Hindlimb muscle (tissue), 1 donor: Measurements from ENCODE around the gene SLC6A1. TPM values are rescaled to one million over a fixed set of nuclear protein-coding genes. Genes with fewer than 3 reads are reported as not detected.

Experiments used
- DNase-seq: peaks from one replicate; pipeline ENCODE4 v3.0.0-alpha.2; 2013
- polyA plus RNA-seq: library from polyadenylated mRNA; unstranded; fragments of 120-200 nt; gene quantifications from one replicate; pipeline ENCODE4 v1.2.1, GENCODE V29; 2013; ENCODE audit not compliant: insufficient read length

The SLC6A1 gene
- polyA plus RNA-seq, 1 donor, result 2.1 TPM

DNA sequence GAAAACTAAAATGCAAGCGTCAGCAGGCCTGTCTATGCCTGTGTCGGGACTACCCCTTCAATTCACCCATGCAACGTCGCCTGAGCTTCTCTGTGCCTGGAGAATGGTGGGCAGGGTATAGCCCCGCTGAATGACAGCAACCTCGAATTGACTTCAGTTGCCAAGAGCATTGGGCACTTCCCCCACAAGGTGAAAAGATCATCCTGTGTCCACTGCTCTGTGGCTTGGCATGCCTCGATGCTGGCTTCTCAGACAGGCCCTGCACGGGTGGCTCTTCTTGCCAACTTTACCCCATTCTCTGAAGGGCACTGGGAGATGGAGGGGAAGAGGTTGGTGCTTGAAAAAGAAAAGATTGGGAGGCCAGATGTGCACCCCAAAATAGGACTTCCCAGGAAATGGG, 3.3 kb downstream of the SLC6A1 start:
- no peak for DNase-seq

DNA sequence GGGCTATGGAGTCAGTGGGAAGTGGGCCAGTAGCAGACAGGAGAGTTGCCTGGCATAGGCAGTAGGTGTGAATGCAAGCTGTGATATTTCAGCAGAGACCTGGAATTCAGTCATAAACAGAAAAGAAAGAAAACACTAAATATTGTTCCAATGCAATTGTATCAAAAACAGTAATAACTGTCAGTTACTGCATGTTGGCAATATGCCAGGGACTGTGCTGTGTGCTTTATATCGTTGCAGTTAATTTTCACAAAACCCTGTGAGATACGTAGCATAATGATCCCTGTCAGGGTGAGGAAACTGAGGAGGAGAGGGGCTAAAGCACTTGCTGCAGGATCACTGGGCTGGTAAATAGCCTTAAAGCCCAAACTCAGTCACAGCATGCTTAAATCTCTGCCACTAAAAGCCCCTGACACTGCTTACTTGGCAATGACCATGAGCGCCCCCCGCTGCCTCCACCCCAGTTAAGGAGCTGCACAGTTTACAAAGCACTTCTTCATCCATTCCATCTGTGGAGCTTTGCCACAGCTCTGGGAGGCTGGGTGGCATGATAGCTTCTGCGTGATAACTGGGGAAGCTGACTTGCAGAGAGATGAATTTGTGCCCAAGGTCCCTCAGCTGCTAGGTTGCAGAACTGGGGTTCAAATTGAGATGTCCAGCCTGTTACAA, 3.9 kb downstream of the SLC6A1 start:
- no peak for DNase-seq

DNA sequence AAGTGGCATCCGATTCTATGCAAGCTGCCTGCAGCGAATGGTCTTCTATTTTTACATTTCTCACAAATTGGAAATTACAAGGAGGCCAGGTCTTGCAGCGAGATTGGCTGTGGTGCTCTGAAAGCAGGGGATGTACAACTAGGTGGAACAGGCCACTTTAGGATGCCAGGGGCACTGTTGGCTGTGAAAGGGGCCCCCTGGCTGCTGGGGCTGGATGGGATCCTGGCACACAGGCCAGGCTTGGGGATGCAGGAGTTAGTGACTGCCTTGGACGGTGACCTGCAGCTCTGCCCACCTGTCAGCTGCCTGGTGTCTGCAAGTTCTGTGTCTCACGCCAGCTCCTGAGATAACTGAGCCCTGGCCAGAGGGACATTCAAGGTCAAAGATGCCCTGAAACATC, 4.6 kb downstream of the SLC6A1 start:
- no peak for DNase-seq

DNA sequence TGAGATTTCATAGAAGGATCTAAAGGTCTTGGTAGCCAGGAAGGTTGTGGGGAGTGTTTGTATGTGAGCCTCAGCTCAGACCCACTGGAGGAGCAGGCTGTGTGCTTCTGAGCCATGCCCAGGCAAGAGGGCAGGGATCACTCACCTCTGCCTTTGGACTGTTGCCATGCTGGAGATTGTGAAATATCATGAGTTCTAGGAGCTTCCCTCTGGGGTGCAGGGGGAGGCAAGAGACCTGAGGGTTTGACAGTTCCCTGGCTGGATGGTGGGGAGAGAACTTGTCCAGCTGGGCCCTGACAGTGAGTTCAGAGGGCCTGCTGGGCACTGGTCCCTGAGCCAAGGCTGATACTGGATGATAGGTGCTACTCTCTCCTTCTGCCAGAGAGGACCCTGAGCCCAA, 6.0 kb downstream of the SLC6A1 start:
- no peak for DNase-seq

DNA sequence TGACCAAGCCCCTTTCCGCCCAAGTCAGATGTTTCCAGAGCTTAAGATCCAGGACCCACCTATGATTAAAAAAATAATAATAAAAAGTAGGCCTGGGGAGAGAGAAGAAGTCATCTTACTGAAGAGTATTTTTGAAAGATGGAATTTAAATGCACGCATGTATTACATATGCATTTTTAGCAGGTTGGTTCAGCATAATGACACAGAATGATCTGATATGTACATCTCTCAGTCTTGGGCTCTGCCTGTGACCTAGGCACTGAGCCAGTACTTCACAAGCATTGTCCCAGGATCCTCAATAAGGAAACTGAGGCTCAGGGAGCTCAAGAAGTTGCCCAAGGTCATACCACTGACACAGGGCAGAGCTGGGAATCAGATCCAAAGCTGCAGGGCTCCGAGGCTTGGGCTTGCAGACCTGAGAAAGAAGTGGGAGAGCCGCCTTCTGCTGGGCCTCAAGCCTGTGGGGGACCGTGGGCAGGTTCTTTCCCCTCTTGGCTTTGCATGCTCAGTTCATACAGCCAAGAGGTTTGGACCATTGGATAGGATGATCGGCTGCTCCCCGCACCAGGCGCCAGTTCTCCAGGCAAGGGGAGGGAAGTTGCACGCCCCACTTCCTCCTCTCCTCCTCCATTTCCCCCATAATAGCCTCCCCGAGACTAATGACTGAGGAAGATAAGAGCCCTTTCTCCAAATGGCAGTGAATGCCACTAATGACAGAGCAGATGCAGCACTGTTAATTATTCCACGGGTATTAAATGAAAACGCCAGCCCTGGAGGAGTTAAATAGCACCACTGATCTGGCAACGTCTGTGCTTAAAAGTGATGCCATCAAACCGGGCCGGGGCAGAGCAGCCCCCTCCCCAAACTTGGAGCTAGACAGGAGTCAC, 6.9 kb downstream of the SLC6A1 start:
- no peak for DNase-seq

DNA sequence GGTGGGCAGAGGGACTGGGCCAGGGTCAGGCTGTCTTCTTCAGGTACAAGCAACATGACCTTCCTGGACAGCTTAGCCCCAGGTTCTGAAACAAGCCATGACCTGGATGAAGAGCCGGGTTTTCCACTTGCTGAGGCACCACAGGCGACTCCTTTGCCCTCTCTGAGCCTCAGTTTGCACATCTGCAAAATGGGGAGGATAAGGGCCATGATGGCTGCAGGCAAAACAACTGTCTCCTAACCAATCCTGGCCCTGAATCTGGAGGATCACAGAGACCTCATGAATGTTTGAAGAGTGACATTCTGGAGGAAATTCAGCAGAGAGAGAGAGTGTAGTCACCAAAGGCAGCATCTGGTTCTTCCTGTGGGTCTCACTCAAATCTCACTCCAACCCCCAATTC, 8.0 kb downstream of the SLC6A1 start:
- DNase-seq, result no peak

DNA sequence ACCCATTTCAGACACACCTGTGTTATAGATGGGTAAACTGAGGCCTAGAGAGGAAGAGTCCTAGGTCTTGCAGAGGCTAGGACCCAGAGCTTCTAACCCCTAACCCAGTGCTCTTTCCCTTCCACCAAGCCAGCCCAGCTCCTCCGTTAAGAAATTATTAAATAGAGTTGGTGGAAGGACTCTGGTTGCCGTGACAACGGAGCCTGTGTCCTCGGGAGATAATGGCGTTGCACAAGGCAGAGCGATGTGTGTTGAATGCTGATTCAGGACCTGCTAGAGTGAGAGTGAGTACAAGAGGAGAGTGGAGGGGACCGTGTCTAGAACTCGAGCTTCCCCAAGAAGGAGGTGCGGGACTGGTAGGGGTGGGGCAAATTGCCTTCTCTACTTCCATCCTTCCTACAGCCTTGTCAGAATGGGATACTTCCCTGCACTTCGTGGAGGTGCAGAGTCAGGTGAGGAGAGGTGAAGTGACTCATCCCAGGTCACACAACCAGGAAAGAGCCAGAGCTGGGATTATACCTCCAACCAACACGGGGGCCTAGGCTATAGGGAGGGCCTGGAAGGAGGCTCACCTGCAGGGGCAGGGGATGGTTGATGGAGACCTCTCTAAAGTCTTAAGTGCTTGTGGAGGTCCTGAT, 8.6 kb downstream of the SLC6A1 start:
- no peak for DNase-seq

DNA sequence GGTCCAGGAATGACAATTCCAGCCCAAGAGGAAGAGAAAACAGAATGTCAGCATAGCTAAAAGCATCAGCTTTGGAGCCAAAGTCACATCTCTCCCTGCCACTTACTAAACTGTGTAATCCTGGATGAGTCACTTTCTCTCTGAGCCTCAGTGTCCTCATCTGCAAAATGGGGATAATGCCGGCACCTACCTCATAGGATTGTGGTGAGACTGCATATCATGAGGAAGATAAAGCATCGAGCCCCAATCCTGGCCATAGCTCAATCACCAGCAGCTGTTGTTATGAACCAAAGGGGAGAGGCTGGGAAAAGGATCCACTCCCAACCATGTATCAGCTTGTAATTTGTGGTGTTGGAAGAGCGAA, 9.1 kb downstream of the SLC6A1 start:
- no peak for DNase-seq

DNA sequence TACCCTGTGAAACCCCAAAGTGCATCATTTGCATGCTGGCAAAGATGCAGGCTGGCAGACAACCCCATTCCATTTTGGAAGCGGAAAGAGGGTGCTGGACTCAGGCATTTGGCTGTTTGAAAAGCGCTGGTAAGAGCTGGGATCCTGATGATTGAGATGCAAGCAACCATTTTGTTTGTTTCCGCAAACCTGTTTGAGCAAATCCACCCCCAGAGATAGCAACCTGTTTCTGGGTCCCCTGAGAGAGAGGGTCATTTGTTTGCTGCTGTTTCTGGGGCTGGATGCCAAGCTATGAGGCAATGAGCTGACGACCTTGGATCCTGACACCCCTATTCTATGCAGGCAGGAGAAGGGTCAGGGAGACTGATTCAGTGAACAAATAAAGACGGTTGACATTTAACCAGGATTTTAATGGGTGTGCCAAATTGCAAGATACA, 9.8 kb downstream of the SLC6A1 start:
- DNase-seq, result no peak

DNA sequence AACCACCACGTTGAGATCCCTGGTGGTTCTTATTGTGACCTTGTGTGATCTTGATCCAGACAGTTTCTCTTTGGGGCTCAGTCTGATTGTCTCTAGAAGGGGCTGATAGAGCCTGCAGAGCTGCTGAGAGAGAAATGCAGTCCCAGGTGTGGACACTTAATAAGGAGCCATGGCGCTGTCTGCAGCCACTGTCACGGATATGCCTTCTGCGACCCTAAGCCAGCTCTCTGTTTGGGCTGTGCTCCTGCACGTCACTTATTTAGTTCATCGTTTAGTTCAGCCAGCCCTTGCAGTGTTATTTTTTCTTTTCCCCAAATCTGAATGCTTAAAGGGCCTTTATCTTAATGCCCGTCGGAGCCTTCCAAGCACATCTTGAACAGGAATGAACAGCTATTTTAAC, 12.0 kb downstream of the SLC6A1 start:
- no peak for DNase-seq

DNA sequence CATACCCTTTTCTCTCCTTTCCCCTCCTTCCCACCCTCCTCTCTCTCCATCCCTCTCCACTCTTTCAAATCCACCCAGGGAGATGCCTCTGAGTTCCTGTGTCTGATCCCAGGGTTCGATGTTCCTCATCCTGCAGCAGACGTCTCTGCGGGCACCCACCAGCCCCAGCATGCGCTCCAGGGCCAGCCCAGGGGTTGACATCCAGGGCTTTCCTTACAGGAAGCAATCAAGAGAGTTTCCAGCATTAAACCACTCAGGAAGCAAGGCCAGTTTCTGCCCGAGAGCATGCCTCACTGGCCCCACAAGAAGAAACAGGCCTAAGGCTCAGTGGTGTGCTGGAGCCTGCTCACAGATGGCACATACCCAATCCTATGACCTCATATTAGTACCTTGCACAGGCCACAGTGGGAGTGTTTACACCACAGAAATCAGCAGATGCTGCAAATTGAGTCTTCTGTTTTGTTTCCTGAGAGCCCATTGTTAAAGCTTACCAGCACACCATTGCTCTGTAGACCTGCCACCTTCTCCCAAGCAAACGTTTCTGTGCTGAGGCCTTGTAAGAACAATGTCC, 13.2 kb downstream of the SLC6A1 start:
- DNase-seq, result no peak

DNA sequence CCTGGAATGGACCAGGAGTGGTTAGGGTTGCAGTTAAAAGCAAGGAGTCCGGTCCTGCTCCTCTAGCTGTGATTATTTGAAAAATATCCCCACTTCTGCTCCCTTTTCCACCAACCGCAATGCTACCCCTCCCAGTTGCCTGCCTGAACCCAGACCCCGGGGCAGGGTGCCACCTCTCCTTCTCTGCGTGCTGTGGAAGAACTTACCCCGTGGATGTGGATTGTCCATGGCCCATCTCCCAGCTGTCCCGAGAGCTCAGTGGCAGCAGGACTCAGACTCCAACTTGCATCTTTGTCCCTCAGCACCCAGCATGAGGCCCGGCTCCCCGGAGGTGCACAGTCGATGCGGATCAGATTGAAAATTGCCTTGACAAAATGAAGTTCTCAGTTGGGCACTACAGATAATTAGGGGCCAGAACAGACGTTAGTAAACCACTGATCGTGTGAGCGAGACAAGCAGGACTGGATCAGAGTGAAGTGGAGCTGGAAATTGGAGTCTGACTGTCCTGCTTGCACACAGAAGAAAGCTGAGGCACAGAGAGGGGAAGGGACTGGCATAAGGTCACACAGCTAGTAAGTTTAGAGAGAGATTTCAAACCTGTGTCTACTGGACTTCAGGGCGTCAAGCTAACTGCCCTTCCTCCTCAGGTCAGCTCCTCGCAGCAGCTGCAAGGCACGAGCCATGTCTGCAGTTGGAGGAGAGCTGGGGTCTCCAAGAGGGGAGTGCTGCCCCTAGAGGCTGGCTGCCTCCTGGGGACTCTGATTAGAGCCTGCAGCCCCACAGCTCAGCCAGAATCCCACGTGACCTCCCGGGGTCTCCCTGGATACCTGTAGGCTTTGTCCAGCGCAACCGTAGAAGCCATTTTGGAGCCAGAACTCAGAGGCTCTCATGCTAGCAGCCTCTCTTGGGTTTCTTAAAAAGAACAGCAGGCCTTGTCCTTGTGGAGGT, 14.7 kb downstream of the SLC6A1 start:
- DNase-seq, result no peak

DNA sequence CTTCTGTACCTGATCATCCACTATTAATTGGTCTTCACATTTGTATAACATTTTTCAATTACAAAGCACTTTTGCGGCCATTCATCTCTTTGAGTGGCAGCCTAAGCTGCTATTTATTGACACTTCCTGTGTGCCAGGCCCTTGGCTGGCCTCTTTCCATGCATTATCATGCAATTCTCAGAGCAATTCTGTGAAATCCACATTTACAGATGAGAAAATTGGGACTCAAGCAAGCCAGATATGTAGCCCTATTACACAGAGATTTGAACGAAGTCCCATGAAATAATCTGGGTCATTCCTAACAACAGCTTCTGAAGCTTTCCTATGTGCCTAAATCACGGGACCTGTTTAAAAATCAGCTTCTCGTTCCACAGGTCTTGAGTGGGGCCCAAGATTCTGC, 17.4 kb downstream of the SLC6A1 start:
- DNase-seq, result no peak

DNA sequence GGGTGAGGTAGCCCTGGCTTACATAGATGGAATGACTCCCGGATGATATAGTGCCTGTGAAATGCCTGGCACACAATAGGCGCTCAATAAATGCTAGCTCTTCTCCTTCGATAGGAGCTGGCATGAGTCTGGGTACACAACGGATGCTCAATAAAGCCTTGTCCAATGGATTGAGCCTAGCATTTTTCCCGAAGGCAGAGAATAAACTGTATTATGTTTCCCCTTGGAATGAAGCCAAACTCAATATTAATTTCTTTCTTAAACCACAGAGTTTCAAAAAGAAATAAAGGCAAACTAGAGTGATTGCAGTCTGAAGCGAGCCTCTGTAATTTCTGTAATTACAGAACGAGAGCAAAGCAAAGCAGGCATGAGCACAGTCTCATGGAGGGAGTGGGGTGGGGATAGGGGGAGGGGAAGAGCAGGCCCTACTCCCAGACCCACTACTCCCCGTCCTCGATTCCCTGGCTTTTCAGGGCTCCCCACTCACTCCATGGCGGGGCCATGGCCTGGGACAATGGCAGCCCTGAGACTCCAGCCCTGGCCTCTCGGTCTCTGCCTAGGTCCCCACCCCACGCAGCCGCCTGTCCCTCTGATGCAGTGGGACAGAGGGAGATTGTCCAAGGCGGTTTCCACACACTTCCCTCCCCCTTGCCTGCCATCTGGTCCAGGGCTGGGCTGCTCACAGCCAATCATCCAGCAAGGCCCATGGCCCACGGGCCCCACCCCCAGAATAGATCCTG, 18.0 kb downstream of the SLC6A1 start:
- no peak for DNase-seq

DNA sequence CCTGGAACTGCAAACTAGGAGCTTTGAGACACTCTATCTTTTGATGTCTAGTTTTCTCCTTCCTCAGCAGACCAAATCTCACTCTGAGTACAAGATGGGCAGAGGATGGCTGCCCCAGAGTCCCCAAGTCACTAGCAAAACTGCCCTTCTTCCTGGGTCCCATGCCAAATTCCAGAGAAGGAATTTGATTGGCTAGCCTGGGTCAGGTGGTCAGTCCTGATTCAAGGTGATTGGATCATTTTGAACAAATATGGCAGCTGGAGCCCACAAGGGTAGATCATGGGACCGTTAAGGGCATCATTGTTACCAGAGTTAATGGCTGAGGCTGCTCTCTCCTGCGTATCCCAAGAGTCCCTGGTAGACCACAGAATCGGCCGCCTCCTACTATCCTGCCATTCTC, 21.7 kb downstream of the SLC6A1 start:
- no peak for DNase-seq

DNA sequence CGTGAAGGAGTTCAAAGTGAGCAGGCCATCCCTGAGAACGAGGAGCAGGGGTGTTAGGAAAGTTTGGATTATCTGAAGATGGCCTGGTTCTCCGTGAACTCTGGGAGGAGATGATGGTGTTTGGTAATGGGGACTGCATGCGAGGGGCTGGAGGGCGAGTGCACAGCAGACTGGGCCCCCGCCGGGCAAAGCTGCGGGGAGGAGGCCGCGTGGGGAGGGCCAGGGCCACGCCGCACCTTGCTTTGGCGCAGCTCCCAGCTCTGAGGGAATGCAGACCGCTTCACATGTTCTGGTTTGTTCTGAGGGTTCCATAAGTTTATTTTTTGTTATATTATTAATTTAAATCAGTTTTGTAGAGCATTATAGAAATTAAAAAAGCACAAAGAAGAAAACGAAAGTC, 22.2 kb downstream of the SLC6A1 start:
- no peak for DNase-seq

DNA sequence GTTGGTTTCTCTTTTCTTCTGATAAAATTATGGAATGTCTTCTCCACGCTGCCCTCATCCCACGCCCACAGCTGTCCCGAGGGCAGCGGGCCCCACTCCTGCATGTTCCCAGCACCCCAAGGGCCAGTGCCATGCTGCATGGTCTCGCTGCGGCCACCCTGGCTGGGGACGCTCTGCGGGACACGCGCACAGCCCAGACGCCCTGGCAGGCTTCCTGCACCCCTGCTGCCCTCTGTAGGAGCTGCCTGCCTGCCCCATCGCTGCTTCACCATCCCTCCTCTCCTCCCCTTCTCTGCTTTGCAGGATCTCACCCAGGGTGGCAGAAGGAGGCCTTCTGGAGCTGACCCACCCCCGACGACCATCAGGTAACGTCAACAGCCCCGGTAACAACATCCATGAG, 22.8 kb downstream of the SLC6A1 start:
- DNase-seq, result no peak

DNA sequence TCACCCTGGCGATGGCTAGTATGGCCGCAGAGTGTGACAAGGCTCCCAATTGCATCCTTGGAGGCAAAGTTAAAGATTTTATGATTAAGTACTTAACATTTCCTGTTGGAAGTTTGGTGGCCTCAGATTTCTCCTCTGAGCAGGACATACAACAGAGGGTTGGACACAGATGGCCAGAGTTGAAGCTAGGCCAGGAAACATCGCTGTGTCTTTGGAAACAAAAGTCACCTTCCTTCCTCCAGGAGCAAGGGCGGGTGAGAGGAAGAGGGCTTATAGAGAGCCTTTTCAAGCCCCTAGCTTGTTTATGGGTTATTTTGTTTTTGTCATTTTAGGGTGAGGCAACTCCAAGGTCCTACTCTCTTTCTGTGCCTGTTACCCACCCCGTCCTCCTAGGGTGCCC, 24.2 kb downstream of the SLC6A1 start:
- DNase-seq, result no peak

DNA sequence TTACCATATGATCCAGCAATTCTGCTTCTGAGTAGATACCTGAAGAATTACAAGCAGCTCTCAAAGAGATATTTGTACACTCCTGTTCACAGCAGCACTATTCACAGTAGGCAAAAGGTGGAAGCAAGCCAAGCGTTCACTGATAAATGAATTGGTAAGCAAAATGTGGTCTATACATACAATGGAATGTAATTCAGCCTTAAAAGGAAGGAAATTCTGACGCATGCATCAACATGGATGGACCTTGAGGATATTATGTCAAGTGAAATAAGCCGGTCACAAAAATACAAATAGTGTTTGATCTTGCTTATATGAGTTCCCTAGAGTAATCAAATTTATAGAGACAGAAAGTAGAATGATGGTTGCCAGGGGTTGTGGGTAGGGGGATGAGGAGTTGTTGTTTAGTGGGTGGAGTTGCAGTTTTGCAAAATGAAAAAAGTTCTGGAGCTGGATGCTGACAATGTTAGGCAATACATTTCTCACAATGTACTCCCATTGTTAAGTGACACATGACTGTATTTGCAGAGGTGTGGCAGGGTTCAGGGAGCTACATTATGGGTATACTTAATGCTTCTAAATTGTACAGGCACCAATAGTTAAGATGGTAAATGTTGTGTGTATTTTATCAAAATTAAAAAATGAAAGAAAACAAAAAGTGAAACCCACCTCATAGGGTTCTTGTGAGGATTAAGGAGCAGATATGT, 26.7 kb downstream of the SLC6A1 start:
- DNase-seq, result no peak

DNA sequence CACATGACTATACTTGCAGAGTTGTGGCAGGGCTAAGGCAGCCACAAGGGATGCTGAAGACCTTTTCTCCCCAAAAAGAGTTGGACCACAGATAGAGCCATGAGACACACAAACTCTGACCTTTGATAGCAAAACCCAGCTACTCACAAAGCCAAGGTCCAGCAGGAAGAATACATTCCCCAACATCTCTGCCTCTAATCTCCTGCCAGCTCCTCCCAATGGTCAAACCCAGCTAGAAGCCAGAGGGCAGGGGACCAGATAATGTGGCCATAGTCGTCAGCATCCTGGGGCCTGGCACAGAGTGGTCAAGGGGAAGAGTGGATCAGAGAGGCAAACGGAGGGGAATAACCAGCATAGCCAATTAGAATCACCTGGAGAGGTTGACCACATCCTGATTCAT, 28.2 kb downstream of the SLC6A1 start:
- DNase-seq, result no peak

DNA sequence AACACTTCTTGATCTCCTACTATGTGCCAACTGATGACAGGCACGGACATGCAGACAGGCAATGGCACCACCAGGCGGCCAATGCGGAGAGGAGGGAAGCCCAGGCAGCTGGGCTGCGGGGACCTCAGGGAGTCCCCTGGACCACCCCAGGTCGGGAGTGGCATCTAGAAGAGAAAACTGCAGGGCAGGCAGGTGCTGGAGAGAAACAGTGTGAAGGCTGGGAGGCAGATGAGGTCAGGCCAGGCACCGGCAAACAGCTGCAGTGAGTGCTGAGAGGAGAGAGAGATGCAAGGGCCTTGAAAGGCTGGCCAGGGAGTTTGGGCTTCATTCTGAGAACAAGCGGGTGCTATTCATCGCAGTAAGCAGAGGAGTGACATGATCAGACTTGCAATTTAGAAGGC, 29.1 kb downstream of the SLC6A1 start:
- DNase-seq, result no peak
